Cardiac fibroblast (primary cell): ENCODE measurements around the gene MYO15A.

Experiments
- DNase-seq, 2 donors: peaks; one replicate each; pipeline versions ENCODE4 v3.0.0 to v3.0.0-alpha.2; 2010; ENCODE audit warnings: low read depth in 2 of 2
- H3K4me3 ChIP-seq, 2 donors: replicated peaks in 1 of 2; 1 replicate in 1 of 2; 2 replicates in 1 of 2; pipeline ENCODE4 v1.5.1; 2011; ENCODE audit warnings: low read depth in 2 of 2, low read length in 2 of 2, mild to moderate bottlenecking in 2 of 2, moderate library complexity in 1 of 2
- CTCF ChIP-seq: IDR thresholded peaks from one replicate; pipeline ENCODE4 v1.5.1; 2011; ENCODE audit warnings: low read depth, mild to moderate bottlenecking, low read length, inconsistent platforms

MYO15A gene

GRCh38 chr17:18107971-18108370 is 585 bp upstream of the MYO15A start:
- DNase-seq: no peak
- no peak overlapping the region for H3K4me3 ChIP-seq
- TF ChIP-seq CTCF: no peak

DNA sequence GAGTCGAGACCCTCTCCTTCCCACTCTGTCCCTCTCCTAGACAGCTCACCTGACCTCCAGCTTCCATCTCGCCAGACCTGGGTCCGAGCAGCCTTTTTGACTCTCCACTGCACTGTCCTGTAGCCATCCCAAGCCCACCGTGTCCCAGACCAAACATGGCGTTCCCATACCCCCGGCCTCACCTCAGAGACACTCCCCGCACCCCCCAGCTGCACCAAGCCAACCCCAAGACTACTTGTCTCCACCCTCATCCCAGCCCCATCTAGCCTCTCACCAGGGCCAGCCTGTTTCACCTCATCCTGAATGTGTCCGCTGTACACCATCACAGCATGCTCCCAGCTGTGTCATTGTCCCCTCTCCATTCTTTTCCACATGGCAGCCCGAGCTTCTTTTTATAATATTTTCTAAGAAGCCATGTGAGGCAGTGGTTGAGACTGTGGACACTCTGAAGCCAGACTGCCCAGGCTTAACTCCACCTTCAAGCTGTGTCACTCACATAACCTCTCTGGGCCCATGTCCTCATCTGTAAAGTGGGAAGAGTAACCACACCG is 1.5 kb downstream of the MYO15A start:
- DNase-seq: no peak
- no peak overlapping the region for H3K4me3 ChIP-seq
- no peak for TF ChIP-seq CTCF

GRCh38 chr17:18110636-18111145 is 2.1 kb downstream of the MYO15A start:
- no peak for DNase-seq
- no peak for TF ChIP-seq CTCF
- no peak overlapping the region for H3K4me3 ChIP-seq

DNA sequence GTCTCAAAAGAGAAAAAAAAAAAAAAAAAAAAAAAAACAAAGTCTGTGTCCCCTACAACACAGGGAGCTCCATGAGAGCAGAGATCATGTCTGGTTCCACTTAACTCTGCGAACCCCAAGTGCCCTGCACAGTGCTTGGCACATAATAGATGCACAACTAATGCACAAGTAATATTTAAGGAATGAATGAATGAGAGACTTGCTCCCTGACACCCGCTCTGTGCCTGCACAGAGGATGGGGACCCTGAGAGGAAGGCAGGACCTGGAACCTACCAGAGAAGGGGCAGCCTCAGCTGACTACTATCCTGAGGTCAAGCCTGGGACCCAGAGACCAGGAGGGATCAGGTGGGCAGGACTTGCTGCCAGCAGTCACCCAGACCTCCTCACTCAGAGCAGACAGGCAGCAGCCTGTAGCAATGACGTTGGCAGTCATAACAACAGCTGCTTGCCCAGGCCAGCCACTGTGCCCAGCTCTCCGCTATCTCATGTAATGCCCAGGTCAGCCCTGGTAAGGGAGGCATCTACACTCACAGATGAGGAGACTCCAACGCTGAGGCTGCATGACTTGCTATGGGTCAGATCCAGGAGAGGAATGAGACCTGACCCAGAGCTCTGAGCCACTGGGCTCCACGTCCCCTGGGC is 2.9 kb downstream of the MYO15A start:
- no peak for TF ChIP-seq CTCF

DNA sequence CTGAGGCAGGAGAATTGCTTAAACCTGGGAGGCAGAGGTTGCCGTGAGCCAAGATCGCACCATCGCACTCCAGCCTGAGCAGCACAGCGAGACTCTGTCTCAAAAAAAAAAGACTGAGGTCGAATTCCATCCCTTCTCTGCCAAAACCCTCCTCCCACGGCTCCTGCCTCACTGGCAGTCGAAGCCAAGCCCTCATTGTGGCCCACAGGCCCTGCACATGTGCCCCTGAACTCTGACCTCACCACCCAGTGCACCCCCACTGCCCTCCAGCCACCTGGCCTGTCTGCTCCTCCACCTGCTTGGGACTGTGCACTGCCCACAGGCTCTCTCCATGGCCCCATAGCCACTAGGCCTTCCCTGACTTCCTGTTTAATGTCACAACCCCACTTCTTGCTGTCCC is 7.0 kb downstream of the MYO15A start:
- no peak for TF ChIP-seq CTCF
- DNase-seq: no peak
- H3K4me3 ChIP-seq: no peak overlapping the region

More for the DNA sequence above, 2.9 kb downstream of the MYO15A start:
- no peak for DNase-seq
- no peak overlapping the region for H3K4me3 ChIP-seq

GRCh38 chr17:18116078-18116477 is 7.5 kb downstream of the MYO15A start:
- no peak for TF ChIP-seq CTCF
- no peak overlapping the region for H3K4me3 ChIP-seq
- no peak for DNase-seq
